Activated CD4-positive, alpha-beta T cell treated with anti-CD3 and anti-CD28 coated beads for 1 hour (primary cell): ENCODE results near the gene STOM.

ENCODE experiments used
- DNase-seq: peaks from one replicate; pipeline ENCODE4 v3.0.0-alpha.2; 2020

Gene STOM

DNA sequence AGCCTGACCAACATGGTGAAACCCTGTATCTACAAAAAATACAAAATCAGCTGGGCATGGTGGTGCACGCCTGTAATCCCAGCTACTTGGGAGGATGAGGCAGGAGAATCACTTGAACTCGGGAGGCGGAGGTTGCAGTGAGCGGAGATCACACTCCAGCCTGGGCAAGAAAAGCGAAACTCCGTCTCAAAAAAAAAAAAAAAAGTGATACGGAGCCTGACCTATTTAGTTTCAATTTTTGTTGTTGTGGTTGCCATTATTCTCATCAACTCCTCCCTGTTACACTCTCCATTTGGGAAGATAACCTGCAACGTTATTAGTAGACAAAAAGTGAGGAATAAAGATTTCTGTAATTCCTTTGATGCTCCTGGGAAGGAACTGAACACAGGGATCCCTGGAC is 1.3 kb downstream of the STOM start:
- DNase-seq, result no peak

DNA sequence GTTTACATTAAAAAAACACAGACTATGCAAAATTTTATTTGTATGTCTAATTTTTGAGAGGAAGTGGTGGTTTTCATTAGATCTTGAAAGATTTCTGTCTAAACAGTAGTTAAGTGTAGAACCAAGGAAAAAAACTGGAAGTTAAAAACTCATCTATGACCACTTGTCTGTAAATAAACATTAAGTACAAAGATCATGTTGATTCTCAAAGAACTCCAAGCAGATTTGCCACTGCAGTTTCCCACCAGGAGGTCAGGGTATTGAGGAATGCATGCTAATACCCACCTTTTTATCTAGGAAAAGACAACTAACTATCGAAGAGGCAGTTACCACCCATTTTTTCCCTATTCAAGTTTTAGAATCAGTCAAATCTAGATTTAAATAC is 1.9 kb downstream of the STOM start:
- no peak for DNase-seq

DNA sequence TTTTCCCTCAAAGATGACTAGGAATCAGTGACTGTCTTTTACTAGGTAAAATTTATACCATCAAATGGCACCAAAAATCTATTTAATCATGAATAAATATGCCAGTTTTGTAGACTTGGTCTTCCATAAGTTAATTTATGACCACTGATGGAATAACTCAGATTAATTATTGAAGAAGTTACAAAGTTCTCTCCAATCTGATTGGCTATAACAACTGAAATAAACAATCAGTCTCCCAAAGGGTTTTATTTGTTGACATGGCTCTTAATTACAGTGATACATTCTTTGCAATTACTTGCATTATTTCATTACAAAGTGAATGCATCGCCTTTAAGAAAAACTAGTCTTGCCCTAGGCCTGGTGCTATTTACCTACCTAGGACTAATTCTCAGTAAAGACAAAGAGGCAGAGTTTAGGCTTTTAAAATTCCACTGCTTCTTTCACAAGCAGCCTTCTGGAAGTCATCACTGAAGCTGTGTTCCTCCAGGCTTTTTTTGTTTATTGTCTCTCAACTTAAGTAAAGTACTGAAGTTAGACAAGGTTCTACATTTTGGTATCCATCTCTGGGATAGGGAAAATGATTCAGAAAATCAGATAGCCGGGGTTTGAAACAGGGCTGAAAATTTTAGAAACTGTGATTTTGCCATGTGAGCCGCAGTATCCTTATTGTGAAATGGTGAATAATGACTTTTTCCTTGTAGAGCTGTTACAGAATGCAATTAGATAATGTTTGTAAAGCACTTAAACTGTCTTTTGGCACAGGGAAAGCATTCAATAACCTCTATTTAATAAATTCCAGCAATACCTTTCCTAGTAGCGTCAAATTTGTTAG is 2.5 kb downstream of the STOM start:
- no peak for DNase-seq

DNA sequence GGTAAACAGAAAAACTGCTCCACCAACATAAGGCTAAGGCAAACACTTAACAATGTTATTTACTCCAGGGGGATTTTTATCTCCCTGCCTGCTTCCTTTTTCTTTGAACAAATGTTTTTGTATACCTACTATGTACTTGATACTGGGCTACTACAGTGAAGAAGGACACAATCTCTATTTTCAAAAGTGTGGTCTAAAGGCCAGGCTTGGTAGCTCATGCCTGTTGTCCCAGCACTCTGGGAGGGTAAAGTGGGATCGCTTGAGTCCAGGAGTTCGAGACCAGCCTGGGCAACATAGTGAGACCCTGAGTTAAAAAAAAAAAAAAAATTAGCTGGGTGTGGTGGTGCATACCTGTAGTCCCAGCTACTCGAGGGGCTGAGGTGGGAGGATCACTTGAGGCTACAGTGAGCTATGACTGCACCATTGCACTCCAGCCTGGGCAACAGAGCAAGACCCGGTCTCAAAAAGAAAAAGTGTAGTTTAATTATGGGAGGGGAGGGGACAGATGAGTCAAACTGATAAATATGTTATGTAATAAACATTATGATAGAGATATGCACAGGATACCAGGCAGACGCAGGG is 3.3 kb downstream of the STOM start:
- no peak for DNase-seq

DNA sequence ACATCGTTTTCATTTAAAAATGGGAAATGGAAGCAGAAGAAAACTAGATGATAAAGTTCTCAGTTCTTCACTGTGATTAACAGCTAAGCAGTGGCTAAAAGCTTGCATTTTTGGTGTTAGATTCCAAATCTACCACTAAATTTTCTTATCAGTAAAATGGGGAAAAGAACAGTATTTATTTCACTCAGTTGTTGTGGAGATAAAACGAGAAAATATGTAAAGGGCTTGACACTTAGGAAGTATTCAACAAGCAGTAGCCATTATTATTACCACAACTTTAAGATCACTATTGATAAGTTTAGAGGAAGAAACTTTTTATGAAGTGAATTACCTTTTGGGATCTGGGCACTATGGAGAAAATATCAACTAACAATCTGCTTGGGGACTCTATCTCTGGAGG is 4.5 kb downstream of the STOM start:
- DNase-seq, result no peak

- no peak for DNase-seq
Observed at GRCh38 chr9:121364886-121365285, 5.2 kb downstream of the STOM start.

DNA sequence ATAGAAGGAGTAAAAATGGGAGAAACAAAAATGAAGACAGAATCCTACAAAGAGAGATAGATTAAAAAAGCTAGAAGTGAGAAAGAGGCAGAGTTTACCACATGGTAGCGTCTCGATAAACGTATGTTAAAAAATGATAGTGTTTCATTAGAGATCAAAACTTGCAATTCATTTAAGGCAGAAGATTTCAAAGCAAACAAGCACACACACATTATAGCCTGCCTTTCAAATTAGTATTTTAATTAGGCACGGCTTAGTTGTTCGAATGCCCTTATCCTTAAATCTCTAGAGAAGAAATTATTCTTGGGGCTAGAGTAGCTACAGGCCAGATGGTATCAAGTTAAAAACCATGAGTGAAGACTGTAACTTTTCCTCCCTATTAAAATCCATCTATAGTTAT is 6.0 kb downstream of the STOM start:
- no peak for DNase-seq

DNA sequence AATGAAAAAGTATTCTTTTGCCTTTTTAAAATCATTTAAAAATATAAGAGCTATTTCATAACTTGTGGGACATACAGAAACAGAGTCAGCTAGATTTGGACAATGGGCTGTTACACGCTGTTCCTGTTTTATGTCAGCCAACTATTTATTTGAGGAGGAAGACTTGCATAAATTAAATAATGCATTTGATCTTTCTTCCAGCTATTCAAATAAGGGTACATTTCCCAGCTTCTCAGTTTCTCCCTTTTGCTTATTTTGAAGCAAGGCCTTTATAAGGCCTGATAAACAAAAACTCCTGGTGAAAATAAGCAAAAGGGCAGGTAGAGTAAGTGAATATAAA is 6.5 kb downstream of the STOM start:
- DNase-seq, result no peak

DNA sequence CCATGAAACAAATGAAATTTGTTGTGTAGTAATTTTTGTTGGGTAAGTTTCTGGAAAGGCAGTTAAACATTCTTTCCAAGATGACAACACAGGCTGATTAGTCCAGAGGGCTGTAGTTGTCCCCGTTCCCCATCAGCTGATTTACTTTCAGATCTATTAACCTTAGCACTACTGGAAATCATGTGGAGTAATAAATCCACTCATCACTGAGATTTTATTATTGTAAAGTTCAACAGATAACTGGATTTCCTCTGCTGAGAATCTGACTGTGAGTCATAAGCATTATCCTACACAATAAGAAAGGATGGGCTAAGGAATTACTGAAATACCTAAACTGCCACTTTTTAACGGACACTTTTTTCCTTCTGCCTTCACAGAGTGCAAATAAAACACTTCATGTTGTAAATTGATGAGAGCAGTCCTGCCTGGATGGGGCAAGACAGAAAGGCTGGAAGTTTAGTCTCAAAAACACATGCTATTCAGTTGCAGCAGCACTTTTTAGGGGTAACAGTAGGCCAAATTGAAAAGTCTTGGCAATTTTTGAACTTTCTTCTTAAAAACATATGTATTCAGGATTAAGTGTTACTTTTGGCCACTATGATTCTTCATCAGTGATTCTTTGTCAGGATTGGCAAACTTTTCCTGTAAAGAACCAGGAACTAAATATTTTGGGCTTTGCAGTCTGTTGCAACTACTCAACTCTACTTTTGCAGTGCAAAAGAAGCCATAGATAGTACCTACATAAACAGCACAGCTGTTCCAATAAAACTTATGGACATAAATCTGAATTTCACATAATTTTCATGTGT is 7.0 kb downstream of the STOM start:
- DNase-seq, result no peak

DNA sequence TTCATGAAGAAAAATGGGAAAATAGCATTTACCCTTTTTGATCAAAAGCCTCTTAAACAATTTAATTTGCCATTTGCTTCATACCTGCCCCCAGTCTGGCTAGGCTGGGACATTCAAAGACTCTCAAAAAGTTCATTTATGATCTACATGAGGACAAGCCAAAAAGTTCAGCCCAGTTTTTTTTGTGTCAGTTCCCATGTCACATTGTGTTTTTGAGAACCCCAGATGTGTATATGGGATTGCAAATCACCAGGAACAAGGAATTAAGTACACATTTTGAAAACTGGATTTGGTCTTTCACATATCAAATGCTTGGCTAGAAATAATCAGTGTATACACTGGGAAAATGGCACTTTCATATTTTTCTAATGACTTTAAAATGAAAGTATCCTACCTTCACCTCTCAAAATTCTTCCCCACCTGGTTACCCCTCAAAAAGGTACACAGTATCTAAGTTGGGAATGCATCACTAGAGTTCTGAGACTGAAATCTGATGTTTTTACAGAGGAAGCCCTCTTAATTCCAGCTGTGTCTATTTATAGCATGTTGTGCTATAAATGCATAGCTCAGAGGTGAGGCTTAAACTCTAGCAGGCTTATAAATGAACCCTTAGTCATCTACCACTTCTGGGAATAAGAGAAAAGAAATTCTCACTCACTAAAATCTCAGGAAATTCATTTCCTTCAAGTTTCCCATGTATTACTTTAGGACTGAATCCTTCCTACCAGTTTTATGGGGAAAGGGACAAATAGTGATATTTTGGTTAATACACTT is 9.3 kb downstream of the STOM start:
- DNase-seq, result no peak

- no peak for DNase-seq
Observed at GRCh38 chr9:121359351-121360294, 10.4 kb downstream of the STOM start.

DNA sequence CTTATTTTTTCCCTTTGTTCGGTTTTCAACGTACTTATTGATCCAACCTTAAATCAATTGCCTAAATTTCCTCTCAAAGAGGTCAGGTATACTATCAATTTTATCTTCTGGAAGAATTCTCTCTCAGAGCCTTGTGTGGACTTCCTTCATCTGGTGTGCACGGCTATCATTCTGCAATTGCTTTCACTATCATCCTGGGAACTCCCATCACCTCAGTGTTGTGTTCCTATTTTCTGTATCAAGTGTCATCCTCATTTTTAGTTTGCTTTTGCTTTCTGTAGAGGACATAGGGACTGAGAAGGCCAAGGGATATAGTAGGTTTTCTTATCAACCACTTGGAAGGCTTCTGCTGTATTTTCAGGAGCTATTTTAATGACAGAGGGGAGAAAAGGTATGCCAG is 11.3 kb downstream of the STOM start:
- DNase-seq, result no peak

DNA sequence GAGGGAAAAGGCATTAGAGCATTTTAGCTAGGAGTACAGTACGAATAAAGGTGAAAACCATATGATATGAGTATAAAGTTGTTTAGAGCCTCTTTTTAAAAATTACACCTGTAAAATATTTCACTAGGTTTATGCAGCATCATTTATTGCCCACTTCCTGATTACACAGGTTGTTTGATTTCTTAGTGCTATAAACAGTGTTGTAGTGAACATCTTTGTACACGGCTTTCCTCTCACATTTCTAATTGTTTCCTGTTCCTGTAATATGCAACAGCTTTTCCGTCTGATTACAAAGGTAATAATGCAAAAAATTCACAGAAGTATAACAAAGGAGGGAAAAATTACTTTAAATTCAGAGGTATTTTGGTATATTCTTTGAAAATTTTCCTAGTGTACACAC is 13.0 kb downstream of the STOM start:
- DNase-seq, result no peak

DNA sequence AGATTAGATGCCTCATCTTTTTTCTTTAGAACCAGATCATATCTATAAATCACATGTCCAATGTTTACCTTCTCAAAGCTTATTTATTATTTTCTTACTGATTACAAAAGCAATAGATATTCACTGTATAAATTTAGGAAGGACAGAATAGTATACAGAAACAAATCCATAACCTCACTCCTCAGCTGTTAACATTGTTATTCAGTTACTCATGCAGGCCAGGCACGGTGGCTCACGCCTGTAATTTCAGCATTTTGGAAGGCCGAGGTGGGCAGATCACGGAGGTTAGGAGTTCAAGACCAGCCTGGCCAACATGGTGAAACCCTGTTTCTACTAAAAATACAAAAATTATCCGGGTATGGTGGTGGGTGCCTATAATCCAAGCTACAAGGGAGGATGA is 15.3 kb downstream of the STOM start:
- no peak for DNase-seq

- no peak for DNase-seq
Observed at GRCh38 chr9:121354141-121354540, 15.9 kb downstream of the STOM start.

DNA sequence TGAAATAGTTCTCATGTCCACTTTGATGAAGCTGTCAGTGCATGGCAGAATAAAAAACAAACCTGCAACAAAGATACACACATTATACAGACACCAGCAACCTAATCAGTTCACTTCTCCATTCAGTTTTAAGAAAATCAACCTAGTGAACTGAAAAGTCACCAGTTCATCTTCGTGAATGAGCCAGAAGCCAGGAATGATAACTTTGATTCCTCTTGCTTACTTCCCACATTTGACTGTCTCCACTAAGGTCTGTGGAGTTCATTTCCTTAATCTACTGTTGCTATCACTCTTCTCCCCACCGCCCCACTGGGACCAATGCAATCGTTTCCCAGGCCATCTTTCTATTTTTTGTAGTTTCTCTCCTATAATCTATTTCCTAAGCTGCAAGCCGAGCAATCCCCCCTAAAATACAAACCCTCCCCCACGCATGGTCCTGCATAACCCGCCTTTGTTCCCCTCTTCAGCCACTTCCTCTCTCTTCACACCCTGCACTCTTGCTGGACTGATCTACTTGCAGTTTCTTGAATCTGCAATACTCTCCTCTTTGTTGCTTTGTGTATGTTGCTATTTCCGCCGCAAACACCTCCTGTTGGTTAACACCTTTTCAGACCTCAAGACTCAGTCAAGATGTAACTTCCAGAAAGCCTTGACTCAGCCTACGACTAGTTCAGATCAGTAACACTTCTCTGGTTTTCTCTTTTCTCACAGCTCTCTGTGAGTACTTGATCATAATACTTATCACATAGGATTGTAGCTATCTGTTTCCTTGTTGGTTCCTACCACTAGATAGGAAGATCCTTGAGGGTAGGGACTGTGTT is 16.6 kb downstream of the STOM start:
- DNase-seq, result no peak

GRCh38 chr9:121350993-121351561 is 19.0 kb downstream of the STOM start:
- no peak for DNase-seq

DNA sequence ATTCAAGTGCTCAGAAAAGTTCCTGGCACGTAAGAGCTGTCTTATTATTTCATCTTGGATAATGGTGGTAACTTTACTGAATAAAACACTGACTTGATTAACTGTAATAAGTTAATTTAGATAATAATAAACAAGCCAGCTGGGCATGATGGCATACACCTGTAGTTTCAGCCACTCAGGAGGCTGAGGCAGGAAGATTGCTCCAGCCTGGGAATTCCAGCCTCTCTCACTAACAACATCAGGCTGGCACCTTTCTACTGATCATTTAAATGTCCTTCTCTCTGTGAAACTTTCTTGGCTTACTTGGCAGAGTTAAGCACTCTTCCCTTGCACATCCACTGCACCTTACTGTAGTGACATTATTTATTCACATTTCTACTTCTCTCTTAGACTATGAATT is 20.0 kb downstream of the STOM start:
- DNase-seq, result no peak

- DNase-seq, result no peak
Observed at GRCh38 chr9:121349009-121349408, 21.0 kb downstream of the STOM start.

- no peak for DNase-seq
Observed at GRCh38 chr9:121348221-121348620, 21.8 kb downstream of the STOM start.

DNA sequence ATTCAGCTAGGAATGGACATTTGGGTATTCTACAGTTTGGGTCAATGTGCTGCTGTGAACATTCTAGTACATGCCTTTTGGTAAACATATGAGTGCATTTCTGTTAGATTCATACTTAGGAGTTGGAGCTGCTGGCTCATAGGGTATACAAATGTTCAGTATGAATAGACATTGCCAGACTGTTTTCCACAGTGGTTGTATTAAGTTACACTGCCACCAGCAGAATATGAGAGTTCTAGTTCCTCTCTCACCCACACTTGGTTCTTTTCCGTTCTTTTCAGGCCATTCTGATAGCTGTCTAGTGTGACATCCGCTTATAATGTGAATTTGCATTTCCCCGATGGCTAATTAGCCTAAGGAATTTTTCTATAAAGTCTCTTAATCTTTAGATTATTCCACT is 25.0 kb downstream of the STOM start:
- DNase-seq, result no peak
